ENCODE data around the gene TSPAN9.

- TF ChIP-seq CTCF (IDR thresholded peaks at IDR 0.05; ENCODE audit: insufficient read depth, low read length, poor library complexity, severe bottlenecking) (no peak), EZH2phosphoT487 (conservative IDR thresholded peaks at IDR 0.05; ENCODE audit: low read length) (no peak)
Observed at GRCh38 chr12:3307389-3307788, 230.2 kb downstream of the TSPAN9 start.

Measured in SU-DHL-6 (cell line).